ENCODE results near the gene PDAP1. TPM values are rescaled to one million over a fixed set of nuclear protein-coding genes. Genes with fewer than 3 reads are reported as not detected.

The PDAP1 gene
- total RNA-seq, 4 donors from 2014 or later = 64.8 to 81.8 (median 73.9) TPM

DNA sequence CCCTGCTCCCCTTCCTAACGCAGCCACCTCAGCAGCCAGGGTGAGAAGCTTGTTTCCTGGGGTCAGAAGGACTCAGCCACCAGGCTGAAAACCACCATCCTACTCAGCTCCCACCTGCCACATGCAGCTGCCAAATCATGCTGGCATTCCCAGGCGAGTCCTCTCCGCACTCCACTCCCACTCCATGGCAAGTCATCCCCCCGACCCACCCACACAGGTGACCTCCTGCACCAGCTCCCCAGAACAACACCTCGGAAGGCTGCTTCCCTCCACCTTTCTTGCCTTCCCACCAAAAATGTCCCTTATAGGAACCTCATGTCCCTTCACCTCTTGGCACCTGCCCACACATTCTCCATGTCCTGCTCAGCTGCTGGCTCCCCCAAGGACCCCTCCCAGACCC, 4.6 kb downstream of the PDAP1 start:
- intact Hi-C loops (cut with DNase I; ENCODE audit: low total_unique reads) = no loop called here
- TF ChIP-seq, protein P1, sequence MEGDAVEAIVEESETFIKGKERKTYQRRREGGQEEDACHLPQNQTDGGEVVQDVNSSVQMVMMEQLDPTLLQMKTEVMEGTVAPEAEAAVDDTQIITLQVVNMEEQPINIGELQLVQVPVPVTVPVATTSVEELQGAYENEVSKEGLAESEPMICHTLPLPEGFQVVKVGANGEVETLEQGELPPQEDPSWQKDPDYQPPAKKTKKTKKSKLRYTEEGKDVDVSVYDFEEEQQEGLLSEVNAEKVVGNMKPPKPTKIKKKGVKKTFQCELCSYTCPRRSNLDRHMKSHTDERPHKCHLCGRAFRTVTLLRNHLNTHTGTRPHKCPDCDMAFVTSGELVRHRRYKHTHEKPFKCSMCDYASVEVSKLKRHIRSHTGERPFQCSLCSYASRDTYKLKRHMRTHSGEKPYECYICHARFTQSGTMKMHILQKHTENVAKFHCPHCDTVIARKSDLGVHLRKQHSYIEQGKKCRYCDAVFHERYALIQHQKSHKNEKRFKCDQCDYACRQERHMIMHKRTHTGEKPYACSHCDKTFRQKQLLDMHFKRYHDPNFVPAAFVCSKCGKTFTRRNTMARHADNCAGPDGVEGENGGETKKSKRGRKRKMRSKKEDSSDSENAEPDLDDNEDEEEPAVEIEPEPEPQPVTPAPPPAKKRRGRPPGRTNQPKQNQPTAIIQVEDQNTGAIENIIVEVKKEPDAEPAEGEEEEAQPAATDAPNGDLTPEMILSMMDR (IDR thresholded peaks at IDR 0.05) = no peak
- no peak for TF ChIP-seq POLR2A (IDR thresholded peaks at IDR 0.05)
- H3K4me3 ChIP-seq (ENCODE audit: low read depth, poor library complexity, severe bottlenecking) = no peak overlapping the region
- no peak for DNase-seq (ENCODE audit: low spot score in 2 of 2)
- 89 to 96% methylated on average over 5 of the region's 5 CpGs for WGBS, 2 donors

DNA sequence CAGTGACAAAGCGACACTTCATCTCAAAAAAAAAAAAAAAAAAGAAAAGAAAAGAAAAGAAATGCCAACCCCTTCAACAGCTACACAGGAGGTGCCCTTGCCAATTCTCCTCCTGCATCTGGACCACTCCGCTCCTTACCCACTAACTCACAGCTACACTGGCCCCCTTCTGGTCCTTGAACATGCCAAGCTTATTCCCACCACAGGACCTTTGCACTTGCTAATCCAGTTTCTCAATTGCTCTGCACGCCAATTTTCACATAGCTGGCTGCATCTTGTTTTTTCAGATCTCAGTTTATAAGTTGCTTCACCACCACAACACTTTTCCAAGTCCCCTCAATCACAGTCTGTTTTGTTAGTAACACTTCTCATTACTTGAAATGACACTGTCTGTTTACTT, 5.5 kb downstream of the PDAP1 start:
- no peak overlapping the region for H3K4me3 ChIP-seq (ENCODE audit: low read depth, poor library complexity, severe bottlenecking)
- intact Hi-C loops (cut with DNase I; ENCODE audit: low total_unique reads) = no loop called here
- WGBS, 2 donors = 94 to 99% methylated on average over 3 of the region's 3 CpGs
- TF ChIP-seq, protein P1 (IDR thresholded peaks at IDR 0.05) = no peak
- no peak for TF ChIP-seq POLR2A (IDR thresholded peaks at IDR 0.05)
- no peak for DNase-seq (ENCODE audit: low spot score in 2 of 2)

DNA sequence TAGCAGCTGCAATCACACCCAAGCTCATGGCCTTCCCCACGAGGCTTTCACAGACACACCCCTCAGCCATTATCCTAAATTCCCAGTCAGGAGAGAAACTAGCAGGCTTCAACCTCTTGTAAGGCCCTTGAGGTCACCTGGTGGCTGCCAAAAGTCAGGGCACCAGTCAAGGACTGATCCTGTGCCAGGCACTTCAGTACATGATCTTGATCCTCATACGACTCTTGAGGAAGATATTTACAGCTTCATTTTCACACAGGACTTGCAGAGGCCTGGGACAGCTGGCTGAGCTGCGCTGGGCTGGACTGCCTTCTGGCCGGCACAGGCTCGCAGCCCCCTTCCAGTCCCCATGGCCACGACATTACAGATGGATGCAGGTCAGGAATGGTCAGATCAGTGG, 8.8 kb downstream of the PDAP1 start:
- intact Hi-C loops (cut with DNase I; ENCODE audit: low total_unique reads) = no loop called here
- no peak for DNase-seq (ENCODE audit: low spot score in 2 of 2)
- 78 to 84% methylated on average over 6 of the region's 6 CpGs for WGBS, 2 donors
- H3K4me3 ChIP-seq (ENCODE audit: low read depth, poor library complexity, severe bottlenecking) = no peak overlapping the region
- TF ChIP-seq POLR2A (IDR thresholded peaks at IDR 0.05) = no peak
- TF ChIP-seq, protein P1 (IDR thresholded peaks at IDR 0.05) = no peak

DNA sequence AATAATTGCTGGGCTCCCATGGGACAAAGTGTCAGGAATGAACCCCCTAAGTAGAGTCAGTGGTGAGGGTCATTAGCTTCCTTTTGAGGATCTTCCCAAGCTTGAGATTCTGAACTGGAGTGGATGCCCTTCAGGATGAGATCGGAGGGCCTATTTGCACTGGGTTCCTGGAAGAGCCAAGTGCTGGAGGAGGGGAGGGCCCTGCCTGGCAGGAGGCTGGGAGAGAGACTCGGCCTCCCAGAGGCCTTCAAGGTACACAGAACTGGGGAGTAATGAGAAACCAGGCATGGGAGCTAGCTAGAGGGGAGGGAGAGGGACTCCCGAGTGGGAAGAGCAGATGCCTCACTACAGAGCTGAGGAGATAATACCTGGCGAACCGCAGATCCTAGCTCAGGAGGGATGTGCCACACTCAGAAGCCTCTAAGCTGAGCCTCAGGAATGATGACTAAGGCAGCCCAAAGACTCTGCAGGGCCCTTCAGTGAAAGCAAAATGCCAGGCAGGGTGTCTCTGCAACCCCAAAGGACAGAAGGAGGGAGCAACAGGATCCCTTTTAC, 9.4 kb downstream of the PDAP1 start:
- H3K4me3 ChIP-seq (ENCODE audit: low read depth, poor library complexity, severe bottlenecking) = no peak overlapping the region
- intact Hi-C loops (cut with DNase I; ENCODE audit: low total_unique reads) = no loop called here
- DNase-seq (ENCODE audit: low spot score in 2 of 2) = no peak
- TF ChIP-seq POLR2A (IDR thresholded peaks at IDR 0.05) = no peak
- TF ChIP-seq, protein P1 (IDR thresholded peaks at IDR 0.05) = no peak
- WGBS, 2 donors = 73 to 76% methylated on average over 5 of the region's 5 CpGs

DNA sequence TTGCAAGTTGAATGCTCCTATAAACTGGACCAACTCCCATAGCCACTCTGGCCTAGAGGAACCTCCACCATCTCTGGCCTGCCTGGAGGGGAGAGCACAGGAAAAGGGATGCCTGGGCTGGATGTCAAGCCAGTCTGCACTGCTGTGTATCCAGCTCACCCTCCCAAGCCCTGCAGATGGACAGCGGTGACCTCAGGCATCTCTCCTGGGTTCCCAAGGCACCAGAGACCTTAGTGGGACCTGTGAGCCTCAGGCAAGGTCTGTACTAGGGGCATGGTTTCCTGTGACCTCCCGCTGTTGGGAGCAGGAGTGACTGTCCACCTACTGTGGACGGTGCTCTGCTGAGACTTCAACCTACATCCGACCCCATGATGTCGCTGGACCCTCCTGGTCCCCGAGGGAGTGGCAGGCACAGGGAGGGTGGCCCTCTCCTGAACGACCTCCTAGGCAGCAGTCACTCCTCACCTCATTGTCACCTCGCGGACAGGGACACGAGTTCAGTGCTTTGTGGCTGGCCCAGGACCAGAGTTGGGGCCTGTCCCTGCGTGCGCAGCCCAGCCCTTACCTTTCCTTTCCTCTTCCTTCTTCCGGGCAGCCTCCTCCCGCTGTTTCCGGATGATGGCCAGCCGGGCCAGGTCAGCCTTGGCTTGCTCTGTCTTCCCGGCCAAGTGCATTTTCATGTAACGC, 11.0 kb downstream of the PDAP1 start:
- 72 to 83% methylated on average over 16 to 18 of the region's 18 CpGs for WGBS, 2 donors
- TF ChIP-seq, protein P1 (IDR thresholded peaks at IDR 0.05) = no peak
- no peak for TF ChIP-seq POLR2A (IDR thresholded peaks at IDR 0.05)
- DNase-seq (ENCODE audit: low spot score in 2 of 2) = no peak
- no peak overlapping the region for H3K4me3 ChIP-seq (ENCODE audit: low read depth, poor library complexity, severe bottlenecking)
- intact Hi-C loops (cut with DNase I; ENCODE audit: low total_unique reads) = no loop called here

Data from lower leg skin (tissue), 4 donors.